ENCODE data around the gene CABP1.

The CABP1 gene

DNA sequence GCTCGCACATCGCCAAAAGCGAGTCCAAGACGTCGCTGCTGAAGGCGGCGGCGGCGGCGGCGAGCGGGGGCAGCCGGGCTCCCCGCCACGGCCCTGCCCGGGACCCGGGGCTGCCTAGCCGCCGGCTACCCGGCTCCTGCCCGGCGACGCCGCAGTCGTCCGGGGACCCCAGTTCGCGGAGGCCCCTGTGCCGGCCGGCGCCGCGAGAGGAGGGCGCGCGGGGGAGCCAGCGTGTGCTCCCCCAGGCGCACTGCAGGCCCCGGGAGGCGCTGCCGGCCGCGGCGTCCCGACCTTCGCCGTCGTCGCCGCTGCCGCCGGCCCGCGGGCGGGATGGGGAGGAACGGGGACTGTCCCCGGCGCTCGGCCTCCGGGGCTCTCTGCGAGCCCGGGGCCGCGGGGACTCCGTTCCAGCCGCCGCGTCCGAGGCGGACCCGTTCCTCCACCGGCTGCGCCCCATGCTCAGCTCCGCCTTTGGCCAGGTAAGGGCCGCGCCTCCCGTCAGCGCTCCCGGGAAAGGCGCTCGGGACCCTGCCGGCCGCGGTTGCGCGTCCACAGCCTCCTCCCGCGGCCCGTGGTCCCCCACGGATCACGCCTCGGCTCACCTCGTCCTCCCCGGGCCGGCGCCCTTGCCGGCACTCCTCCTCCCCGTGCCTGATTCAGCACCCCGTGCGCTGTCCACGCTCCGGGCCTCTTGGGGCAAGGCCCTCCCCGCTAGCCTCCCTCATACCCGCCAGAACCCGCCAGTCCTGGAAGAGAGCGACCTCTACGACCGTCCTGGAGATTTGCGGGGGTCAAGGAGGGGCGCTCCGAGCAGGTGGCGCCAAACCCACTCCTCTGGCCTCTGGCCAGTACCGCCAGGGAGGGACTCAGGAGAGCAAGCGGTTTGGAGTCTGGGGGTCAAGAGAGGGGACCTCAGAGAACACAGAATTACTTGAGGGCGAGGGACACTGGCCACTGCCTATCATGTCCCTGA lies 721 bp downstream of the CABP1 start:
- no peak for DNase-seq

DNA sequence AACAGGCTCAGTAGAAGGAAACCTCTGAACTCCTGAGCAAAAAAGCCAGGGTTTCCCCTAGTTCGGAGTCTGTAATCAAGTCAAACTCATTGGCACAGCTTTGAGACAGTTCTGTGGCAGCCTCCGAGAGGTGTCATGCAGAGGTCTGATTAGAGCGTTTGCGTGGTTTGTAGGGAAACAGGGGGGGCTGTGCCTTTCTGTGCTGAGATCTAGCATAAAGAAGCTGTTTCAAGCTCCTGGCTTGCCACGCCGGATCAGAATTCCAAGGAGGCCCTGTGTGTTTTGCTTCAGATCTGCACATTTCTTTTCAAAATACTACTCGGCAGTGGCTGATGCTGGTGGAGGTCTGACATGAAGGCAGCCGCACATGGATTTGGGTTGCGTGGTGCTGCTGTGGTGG lies 1.7 kb downstream of the CABP1 start:
- no peak for DNase-seq

DNA sequence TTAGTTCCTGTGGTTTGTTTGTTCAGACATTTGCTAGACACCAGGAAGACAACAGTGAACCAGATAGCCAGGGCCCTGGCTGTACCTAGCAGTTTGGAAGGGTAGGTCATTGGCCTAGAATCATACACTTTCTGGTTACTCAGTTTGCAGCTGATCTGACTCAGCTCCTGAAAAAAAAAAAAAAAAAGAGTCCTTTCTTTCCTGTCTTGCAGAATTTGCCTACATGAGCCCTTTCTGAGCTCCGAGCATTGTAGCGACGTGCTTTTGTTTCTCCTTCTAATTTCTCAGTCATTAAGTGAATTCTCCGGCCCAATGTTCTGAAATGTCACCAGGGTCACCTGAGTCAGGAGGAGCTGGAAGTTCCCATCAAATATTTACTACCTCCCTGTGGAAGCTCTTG lies 2.4 kb downstream of the CABP1 start:
- DNase-seq: no peak

DNA sequence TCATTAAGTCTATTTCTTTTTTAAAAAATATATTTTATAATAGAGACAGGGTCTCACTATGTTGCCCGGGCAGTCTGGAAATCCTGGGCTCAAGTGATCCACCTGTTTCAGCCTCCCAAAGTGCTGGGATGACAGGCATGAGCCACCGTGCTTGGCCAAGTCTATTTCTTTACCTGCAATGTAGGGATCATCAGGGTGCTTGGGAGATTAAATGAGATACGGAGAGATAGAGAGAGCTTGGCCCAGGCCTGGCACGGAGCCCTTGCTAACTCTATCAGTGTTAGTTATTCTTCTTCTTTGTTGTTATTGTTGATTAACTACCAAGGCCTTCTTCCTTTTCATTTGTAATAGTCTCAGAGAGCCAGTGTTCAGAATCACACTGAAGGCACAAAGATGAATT lies 3.1 kb downstream of the CABP1 start:
- no peak for DNase-seq

DNA sequence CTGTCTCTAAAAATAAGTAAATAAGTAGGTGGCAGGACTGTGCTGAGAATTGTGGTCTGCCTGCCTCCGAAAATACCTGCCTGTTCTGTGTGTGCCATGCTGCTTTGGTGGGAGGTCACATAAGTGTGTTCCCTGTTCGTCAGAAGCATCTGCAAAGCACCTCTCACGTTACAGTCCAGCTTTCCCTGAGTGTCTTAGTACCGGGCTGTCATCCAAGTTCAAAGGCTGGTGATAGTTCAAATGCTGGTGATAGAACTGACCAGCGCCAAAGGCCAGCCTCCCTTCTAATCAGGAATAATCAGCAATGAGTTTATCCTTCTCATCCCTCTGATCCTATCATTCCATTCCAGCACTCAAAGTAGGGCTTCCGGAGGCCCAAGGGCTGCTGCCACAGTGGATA lies 5.6 kb downstream of the CABP1 start:
- no peak for DNase-seq

DNA sequence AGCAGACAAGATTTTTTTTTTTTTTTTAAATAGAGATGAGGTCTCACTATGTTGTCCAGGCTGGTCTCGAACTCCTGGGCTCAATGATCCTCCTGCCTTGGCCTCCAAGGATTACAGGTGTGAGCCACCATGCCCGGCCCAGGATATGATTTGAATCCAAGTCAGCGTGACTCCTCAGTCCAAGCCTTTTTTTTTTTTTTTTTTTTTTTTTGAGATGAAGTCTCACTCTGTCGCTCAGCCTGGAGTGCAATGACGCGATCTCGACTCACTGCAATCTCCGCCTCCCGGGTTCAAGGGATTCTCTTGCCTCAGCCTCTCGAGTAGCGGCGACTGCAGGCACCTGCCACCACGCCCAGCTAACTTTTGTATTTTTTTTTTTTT lies 6.9 kb downstream of the CABP1 start:
- DNase-seq: no peak

DNA sequence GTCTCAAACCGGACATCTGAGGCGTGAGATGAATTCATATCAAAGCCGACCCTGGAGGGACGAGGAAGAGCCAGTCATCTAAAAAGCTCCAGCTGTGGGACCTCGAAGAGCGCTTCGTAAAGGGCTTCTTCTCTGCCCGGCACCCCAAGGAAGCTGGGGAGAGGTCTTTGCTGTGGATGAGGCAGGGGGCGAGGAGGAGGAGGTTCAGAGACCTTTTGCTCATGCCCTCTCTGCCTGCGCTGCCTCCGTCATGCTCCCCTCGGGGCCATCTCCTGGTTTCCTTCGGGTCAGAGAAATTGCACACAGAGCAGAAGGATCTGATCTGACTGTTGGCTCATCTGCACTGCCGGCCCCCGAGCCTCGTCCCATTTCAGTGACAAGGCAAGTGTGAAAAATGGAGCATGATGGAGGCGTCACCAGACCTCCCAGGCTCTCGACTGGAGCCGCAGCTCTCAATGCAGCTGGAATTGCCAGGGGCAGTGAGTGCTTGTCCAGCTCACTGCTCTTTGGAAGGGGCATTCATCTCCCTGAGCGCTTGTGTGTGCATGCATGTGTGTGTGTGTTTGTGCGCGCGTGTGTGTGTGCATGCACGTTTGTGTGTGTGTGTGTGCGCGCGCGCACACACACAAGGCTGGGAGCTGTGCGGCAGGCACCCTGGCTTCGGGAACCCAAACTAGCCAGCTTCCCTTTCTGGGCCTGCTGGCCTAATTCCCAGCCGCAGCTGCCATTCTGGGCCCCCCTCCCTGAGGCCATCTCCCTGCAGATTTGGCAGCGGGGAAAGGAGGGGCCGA lies 9.2 kb downstream of the CABP1 start:
- no peak for DNase-seq

DNA sequence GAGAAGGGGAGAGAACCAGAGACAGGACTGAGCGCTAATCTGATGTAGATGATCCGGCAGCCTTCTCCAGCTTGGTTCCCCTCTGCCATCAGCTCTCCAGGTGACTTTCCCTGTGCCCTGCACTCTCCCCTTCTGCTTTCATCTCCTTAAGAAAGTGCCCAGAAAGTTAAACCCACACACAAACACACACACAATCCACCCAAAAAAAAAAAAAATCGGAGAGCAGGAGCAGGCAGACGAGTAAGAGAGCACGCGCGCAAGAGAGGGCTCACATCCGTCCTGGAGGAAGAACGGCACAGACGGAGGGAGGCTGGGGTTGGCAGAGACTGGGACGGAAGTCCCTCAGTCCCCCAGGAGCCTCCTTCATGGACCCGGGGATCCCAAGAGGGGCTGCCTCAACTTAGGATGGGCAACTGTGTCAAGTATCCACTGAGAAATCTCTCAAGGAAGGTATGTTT lies 9.8 kb downstream of the CABP1 start:
- DNase-seq: no peak

DNA sequence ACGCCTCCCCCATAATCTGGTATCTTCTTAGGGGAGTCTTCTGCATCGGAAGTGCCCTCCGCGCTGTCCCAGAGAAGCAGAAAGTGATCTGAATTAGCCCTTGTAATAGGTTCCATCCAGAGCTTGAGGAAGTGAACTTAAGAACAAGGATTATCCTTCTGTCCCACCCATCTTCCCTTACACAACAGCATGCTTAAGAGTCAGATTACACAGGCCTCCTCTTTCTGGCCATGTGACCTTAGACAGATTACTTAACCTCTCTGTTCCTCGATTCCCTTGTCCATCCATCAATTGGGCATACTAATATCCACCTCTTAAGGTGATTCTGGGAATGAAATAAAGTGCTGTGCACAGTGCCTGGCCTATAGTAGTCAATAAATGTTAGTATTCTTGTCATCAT lies 11.4 kb downstream of the CABP1 start:
- no peak for DNase-seq

DNA sequence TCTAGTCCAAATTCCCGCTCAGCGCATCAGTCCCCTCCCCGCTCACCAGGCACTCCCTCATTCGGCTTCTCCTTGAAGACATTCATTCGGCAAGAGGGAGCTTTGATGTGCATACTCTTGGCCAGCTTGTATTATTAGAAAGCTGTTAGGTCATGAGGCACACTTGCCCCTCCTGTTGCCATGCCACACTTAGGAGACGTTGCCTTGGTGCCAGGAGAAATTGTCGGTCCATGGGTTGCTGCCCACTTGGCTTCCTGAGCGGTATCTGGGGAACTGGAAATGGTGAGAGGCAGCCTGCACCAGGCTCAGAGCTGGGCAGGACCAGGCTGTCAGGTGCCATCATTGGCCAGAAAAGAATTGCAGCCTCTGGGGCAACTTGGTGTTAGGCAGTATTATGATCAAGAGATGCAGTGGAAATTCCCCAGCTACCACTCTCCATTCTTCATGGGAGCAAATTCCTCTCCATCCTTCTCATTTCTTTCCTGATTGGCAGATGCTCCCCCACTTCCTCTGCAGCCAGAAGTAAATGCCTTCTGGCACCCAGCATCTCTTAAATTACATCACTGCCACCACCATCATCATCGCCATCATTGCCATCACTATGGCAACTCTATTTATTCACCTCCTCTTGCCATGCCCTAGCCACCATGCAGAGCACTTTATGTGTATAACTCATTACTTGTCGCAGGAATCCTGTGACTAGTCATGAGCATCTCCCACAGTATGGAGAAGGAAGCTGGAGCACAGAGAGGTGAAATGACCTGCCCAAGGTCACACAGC lies 12.4 kb downstream of the CABP1 start:
- DNase-seq: no peak

DNA sequence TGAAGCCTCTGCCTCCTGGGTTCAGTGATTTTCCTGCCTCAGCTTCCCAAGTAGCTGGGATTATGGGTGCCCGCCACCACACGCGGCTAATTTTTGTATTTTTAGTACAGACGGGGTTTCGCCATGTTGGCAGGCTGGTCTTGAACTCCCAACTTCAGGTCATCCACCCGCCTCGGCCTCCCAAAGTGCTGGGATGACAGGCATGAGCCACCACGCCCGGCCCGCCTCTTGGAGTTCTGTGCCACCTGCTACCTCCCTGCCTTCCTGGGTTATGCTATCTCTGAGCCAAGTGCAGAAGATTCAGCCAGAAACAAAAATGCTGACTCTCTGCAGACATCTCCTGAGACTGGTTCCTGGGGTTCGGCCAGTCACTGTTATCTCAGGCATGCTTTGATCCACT lies 13.2 kb downstream of the CABP1 start:
- DNase-seq: no peak

DNA sequence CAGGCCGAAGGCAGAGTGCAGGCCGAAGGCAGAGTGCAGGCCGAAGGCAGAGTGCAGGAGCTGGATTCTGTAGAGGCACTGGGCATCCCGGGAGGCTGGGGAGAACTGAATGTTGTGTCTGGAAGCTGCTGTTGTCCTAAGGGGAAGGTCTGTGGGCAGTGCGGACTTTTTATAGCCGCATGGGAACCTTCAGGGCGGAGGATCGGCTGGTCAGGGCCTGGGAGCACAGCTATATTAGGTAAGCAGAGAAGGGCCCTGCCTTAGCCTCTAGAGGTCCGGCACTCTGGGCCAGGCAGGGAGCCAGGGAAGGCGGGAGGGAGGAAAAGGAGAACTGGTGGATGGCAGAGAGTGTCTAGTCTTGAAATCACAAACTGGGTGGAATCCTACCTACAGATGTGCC lies 14.2 kb downstream of the CABP1 start:
- no peak for DNase-seq

DNA sequence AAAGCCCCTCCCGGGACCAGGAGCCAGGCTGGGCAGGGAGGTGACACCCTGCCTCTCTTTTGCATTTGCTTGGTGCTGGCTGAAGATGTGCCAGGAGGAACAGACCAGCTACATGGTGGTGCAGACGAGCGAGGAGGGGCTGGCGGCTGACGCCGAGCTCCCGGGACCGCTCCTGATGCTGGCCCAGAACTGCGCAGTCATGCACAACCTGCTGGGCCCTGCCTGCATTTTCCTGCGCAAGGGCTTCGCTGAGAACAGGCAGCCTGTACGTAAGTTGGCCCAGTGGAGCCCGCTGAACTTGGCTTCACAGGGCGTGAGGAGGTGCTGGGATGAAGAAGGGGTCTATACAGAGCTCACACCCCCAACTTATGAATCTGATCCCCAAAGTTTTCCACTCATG lies 15.6 kb downstream of the CABP1 start:
- DNase-seq: no peak

DNA sequence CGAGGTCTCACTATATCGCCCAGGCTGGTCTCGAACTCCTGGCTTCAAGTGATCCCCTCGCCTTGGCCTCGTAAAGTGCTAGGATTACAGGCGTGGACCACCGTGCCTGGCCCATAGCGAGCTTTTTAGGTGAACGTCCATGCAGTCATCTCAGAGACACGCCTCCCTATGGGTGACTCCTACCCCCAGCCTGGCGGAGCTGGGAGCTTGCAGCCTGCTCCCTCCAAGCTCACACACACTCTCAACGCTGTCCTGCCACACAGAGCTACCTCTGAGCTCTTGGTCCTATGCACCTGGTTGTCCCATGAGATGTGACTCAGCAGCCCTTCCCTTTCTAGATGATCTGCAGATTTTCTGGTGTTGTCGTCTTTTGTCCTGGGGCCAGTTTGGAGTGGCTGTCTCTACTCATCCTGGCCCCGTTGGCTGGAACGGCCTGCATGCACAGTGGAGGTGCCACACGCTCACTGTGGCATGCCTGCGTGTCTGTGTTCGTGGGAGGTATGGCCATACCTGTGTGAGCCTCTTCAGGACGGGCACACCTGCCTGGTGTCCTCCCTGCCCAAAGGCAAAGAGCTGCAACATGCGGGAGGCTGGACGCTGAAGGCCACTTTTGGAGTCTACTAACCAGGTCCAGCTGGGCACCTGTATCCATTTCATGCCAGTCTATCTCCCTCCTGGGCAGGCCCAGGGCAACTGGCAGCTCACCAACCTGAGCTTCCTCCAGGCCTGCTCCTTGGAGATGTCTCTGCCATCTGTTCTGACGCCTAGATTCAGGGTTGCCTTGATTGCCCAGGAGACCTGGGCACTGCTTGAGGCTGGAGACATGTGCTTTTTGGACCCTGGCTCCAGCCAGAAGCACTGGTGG lies 18.1 kb downstream of the CABP1 start:
- no peak for DNase-seq

DNA sequence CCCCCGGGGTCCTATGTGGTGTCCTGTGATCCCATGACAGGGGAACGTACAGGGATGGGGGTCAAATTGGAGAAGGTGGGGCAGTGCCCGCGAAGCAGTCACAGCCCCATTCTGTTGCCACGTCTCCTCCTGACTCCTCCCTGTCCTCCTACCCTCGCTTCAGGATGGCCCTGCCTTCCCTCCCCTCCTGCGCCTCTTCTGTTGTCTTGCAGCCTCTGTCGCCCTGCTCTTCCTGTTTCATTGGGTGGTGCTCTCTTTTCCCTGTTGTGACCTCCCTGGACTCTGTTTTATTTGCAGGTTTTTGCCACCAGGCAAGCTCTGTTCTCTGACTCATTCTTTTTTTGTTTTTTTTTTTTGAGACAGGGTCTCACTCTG lies 18.7 kb downstream of the CABP1 start:
- DNase-seq: no peak

DNA sequence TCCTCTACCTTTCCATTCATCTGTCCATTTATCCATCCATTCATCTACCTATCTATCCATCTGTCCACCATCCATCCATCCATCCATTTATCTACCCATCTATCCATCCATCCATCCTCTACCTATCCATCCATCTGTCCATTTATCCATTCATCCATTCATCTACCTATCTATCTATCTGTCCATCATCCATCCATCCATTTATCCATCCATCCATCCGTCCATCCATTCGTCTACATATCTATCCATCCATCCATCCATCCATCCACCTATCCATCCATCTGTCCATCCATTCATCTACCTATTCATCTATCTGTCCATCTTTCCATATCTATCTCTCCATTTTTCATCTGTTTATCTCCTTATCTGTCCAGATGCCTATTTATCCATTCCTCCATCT lies 21.0 kb downstream of the CABP1 start:
- DNase-seq: no peak

DNA sequence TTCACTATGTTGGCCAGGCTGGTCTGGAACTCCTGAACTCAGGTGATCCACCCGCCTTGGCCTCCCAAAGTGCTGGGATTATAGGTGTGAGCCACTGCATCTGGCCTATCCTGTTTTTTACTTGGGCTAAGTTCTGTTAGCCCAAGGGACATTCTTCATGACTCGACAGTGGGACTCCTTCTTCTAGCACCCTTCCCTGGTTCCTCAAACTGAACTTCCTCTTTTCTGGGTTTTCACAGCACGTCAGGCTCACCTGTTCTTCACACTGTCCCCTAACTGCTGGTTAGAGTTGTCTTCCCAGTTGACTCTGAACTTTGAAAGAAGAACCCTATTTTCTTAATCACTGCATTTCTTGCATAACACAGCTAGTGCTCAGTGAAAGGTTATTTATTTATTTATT lies 22.5 kb downstream of the CABP1 start:
- no peak for DNase-seq

DNA sequence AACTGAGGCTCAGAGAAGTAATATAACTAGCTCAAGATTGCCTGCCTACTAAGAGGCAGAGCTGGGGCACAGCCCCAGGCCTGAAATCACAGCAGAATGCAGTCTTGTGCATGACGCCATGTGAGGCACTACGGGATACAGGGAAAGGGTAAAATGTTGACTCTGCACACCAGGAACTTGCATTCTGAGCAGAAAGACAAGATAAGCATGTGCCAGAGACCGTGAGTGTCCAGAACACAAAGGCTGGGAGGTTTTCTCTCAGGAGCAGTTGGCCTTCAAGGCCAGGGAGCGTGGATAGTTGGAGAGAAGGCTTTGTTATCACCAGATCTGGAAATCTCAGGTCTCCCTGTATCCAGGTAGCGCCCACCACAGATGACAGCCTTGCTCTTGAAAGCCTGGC lies 23.3 kb downstream of the CABP1 start:
- no peak for DNase-seq

DNA sequence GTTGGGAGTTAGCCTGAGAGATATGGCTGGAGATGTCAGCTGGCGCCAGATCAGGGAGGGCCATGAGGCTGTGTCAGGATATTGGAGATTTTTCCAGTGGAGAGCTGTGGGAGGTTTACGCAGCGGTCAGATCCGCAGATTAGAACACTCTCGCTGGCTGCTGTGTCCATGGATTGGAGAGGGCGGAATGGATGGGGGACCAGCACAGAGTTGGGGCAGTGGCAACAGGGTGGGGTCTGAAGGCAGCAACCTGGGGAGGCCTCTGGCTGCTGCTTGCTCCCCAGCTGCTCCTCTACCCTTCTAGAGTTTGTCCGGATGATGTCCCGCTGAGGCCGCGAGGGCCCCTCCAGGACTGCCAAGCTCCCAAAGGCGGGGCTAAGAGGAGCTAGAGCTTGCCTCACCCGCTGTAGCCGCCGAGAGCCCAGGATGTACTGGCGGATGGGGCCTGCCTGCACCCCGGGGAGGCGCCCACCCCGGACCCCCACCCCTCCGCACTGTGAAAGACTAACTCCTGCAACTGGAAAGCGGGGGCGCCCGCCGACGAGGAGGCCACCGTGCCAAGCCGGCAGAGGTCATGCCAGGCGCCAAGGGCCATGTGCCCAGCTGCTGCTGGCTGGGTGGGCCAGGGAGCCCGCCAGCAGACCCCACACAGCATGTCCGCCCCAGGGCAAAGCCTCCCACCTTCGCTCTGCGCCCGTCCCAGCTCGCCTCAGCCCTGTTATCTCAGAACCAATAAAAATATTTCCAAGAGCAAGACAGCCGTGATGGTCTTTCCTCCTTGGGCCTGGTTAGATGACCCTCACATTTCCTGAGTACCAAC lies 26.4 kb downstream of the CABP1 start:
- DNase-seq: no peak

DNA sequence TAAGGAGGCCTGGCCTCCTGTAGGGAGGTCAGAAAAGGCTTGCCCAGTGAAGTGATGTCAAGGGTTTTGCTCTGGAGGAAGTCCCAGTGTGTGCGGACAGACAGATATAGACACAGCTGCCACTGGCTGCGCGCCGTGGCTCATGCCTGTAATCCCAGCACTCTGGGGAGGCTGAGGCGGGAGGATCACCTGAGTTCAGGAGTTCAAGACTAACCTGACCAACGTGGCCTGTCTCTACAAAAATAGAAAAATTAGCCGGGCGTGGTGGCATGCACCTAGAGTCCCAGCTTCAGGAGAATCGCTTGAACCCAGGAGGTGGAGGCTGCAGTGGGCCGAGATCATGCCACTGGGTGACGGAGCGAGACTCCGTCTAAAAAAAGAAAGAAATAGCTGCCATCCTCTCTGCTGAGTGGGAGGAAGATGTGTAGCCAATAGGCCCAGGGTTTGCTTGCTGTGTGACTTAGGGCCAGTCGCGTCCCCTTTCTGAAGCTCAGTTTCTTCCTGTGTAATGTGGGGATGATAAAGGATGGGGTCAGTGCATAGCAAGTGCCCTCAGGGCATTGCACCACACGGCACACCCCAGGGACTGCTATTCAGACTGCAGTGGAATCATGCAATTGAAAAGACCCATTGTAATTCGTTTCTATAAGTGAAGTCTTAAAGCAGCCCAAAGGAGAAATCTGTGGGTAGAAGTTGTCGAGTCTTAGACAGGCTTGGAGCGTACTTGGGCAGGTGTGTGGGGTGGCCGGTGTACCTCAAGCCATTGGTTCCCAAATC lies 27.9 kb downstream of the CABP1 start:
- DNase-seq: no peak
